ENCODE results near the gene CD6. TPM values are rescaled to one million over a fixed set of nuclear protein-coding genes. Genes with fewer than 3 reads are reported as not detected.

CD6 gene
- polyA plus RNA-seq, 2 of the 4 experiments (the other 2 are of a cell fraction), result 0.06 TPM

DNA sequence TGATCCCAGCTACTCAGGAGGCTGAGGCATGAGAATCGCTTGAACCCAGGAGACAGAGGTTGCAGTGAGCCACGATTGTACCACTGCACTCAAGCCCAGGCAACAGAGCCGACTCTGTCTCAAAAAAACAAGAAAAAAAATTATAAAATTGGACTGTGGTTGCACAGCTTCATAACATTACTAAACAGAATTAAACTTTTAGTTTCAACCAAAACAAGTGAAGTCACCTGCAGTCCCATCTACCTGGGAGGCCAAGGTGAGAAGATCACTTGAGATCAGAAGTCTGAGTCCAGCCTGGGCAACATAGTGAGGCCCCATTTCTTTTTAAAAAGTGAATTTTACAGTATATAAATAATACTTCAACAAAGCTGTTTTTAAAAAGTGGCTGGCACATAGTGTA is 83.0 kb downstream of the CD6 start:
- 48% methylated on average over 3 of the region's 3 CpGs for WGBS (ENCODE audit: missing lambda C conversion rate)
- ChIA-PET CTCF (interaction anchor here (0.7 to 1.1 kb wide), 2 partner anchors 10 to 76 kb away, joined by 3 read pairs; no protein-coding TSS in a partner anchor), POLR2A (no interaction called here)
- ATAC-seq (no peak), DNase-seq (ENCODE audit: low read depth in 1 of 2, low spot score in 1 of 2) (no peak), FAIRE-seq (no peak)
- Histone ChIP-seq H3K9me3 (no peaks in the 10 kb centered on the region; the same call in 2 of the 3 replicates), H3K27ac (no peak overlapping the region), H3K4me1 (no peaks in the 10 kb centered on the region), H3K4me2 (no peak overlapping the region), H3K4me3 (no peak overlapping the region)
- no peak for TF ChIP-seq ESRRA (IDR thresholded peaks at IDR 0.05; ENCODE audit: borderline replicate concordance, low read length)
- no peak for TF ChIP-seq SMC3 (IDR thresholded peaks at IDR 0.05)
- TF ChIP-seq CBX2 (IDR thresholded peaks at IDR 0.05; ENCODE audit: borderline replicate concordance, low read depth), result no peak
- no peak for TF ChIP-seq ZNF302 (CRISPR knock-in tag; IDR thresholded peaks at IDR 0.05)
- no peak for TF ChIP-seq RARB (CRISPR knock-in tag; IDR thresholded peaks at IDR 0.05)
- no peak for TF ChIP-seq HEYL (CRISPR knock-in tag; IDR thresholded peaks at IDR 0.05)
- TF ChIP-seq CHD4 (IDR thresholded peaks at IDR 0.05; ENCODE audit: borderline replicate concordance), result no peak
- TF ChIP-seq EHMT2 (IDR thresholded peaks at IDR 0.05; ENCODE audit: low read depth), result no peak
- no peak for TF ChIP-seq MYC (IDR thresholded peaks at IDR 0.05; ENCODE audit: borderline replicate concordance, low read length)
- TF ChIP-seq, protein P1, sequence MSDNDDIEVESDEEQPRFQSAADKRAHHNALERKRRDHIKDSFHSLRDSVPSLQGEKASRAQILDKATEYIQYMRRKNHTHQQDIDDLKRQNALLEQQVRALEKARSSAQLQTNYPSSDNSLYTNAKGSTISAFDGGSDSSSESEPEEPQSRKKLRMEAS (IDR thresholded peaks at IDR 0.05), result no peak
- TF ChIP-seq KDM1A (IDR thresholded peaks at IDR 0.05; ENCODE audit: low read depth), result no peak

DNA sequence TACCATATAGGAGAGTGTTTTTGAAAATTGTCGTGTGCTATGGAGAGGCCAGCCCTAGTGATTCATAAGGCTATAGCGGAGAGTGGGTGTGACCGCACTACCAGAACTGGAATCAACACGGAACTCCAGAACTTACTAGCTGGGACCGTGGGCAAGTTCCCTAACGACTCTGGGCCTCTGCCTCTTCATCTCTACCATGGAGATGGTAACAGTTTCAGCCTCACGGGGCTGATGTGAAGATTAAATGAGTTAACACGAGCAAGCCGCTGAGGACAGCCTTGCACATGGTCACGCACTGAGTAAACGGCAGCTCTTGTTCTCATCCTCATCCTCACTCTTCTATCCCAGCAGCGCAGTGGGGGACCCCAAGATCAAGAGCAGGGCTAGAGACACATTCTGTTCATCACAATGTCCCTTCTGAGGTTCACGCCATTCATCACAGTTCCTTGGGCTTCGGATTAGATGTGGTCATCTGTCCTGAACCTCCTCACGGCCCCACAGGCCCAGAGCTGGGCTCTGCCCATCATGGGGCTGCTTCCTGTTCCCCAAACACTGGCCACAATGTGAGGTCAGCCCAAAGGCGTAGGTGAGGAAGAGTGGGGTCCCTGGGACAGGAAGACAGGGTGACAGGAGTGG is 83.6 kb downstream of the CD6 start:
- H3K27ac ChIP-seq, result no peak overlapping the region
- FAIRE-seq, result no peak
- no peaks in the 10 kb centered on the region; the same call in 2 of the 3 replicates for H3K9me3 ChIP-seq
- no peak for ATAC-seq
- WGBS (ENCODE audit: missing lambda C conversion rate), result 73% methylated on average over 16 of the region's 16 CpGs
- H3K4me3 ChIP-seq, result no peak overlapping the region
- ChIA-PET CTCF (interaction anchor here (0.7 to 1.1 kb wide), 2 partner anchors 10 to 76 kb away, joined by 3 read pairs; no protein-coding TSS in a partner anchor), POLR2A (no interaction called here)
- no peaks in the 10 kb centered on the region for H3K4me1 ChIP-seq
- no peak overlapping the region for H3K4me2 ChIP-seq
- no peak for DNase-seq (ENCODE audit: low read depth in 1 of 2, low spot score in 1 of 2)
- TF ChIP-seq, protein P2, sequence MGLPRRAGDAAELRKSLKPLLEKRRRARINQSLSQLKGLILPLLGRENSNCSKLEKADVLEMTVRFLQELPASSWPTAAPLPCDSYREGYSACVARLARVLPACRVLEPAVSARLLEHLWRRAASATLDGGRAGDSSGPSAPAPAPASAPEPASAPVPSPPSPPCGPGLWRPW (IDR thresholded peaks at IDR 0.05), result no peak
- no peak for TF ChIP-seq RNF2 (IDR thresholded peaks at IDR 0.05; ENCODE audit: borderline replicate concordance, low read depth)
- TF ChIP-seq GATA3 (IDR thresholded peaks at IDR 0.05; ENCODE audit: borderline replicate concordance), result no peak
- TF ChIP-seq, protein P3, sequence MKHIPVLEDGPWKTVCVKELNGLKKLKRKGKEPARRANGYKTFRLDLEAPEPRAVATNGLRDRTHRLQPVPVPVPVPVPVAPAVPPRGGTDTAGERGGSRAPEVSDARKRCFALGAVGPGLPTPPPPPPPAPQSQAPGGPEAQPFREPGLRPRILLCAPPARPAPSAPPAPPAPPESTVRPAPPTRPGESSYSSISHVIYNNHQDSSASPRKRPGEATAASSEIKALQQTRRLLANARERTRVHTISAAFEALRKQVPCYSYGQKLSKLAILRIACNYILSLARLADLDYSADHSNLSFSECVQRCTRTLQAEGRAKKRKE (CRISPR knock-in tag; IDR thresholded peaks at IDR 0.05; ENCODE audit: low read depth), result no peak
- TF ChIP-seq CBX8 (IDR thresholded peaks at IDR 0.05), result no peak
- TF ChIP-seq FOXS1 (CRISPR knock-in tag; IDR thresholded peaks at IDR 0.05), result no peak
- no peak for TF ChIP-seq FOSB (CRISPR knock-in tag; IDR thresholded peaks at IDR 0.05)
- no peak for TF ChIP-seq FOSL2 (IDR thresholded peaks at IDR 0.05)
- TF ChIP-seq FOSL2 (CRISPR knock-in tag; IDR thresholded peaks at IDR 0.05), result no peak
- TF ChIP-seq, protein P4, sequence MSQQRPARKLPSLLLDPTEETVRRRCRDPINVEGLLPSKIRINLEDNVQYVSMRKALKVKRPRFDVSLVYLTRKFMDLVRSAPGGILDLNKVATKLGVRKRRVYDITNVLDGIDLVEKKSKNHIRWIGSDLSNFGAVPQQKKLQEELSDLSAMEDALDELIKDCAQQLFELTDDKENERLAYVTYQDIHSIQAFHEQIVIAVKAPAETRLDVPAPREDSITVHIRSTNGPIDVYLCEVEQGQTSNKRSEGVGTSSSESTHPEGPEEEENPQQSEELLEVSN (IDR thresholded peaks at IDR 0.05; ENCODE audit: borderline replicate concordance, low read depth), result no peak
- TF ChIP-seq, protein P5, sequence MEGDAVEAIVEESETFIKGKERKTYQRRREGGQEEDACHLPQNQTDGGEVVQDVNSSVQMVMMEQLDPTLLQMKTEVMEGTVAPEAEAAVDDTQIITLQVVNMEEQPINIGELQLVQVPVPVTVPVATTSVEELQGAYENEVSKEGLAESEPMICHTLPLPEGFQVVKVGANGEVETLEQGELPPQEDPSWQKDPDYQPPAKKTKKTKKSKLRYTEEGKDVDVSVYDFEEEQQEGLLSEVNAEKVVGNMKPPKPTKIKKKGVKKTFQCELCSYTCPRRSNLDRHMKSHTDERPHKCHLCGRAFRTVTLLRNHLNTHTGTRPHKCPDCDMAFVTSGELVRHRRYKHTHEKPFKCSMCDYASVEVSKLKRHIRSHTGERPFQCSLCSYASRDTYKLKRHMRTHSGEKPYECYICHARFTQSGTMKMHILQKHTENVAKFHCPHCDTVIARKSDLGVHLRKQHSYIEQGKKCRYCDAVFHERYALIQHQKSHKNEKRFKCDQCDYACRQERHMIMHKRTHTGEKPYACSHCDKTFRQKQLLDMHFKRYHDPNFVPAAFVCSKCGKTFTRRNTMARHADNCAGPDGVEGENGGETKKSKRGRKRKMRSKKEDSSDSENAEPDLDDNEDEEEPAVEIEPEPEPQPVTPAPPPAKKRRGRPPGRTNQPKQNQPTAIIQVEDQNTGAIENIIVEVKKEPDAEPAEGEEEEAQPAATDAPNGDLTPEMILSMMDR (IDR thresholded peaks at IDR 0.05), result no peak
- no peak for TF ChIP-seq HOXB13 (CRISPR knock-in tag; IDR thresholded peaks at IDR 0.05; ENCODE audit: low read depth)
- TF ChIP-seq POLR2AphosphoS2 (conservative IDR thresholded peaks at IDR 0.05; ENCODE audit: low read length), result no peak
- TF ChIP-seq EHMT2 (IDR thresholded peaks at IDR 0.05; ENCODE audit: low read depth), result no peak
- no peak for TF ChIP-seq TP53 (CRISPR knock-in tag; IDR thresholded peaks at IDR 0.05)
- TF ChIP-seq, protein P6, sequence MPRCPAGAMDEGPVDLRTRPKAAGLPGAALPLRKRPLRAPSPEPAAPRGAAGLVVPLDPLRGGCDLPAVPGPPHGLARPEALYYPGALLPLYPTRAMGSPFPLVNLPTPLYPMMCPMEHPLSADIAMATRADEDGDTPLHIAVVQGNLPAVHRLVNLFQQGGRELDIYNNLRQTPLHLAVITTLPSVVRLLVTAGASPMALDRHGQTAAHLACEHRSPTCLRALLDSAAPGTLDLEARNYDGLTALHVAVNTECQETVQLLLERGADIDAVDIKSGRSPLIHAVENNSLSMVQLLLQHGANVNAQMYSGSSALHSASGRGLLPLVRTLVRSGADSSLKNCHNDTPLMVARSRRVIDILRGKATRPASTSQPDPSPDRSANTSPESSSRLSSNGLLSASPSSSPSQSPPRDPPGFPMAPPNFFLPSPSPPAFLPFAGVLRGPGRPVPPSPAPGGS (IDR thresholded peaks at IDR 0.05), result no peak
- TF ChIP-seq CBX2 (IDR thresholded peaks at IDR 0.05; ENCODE audit: borderline replicate concordance, low read depth), result no peak
- TF ChIP-seq EHF (CRISPR knock-in tag; IDR thresholded peaks at IDR 0.05), result no peak
- TF ChIP-seq HOXB5 (CRISPR knock-in tag; IDR thresholded peaks at IDR 0.05), result no peak
- no peak for TF ChIP-seq ZFP36 (IDR thresholded peaks at IDR 0.05; ENCODE audit: borderline replicate concordance, partially characterized antibody)
- TF ChIP-seq, protein P7, sequence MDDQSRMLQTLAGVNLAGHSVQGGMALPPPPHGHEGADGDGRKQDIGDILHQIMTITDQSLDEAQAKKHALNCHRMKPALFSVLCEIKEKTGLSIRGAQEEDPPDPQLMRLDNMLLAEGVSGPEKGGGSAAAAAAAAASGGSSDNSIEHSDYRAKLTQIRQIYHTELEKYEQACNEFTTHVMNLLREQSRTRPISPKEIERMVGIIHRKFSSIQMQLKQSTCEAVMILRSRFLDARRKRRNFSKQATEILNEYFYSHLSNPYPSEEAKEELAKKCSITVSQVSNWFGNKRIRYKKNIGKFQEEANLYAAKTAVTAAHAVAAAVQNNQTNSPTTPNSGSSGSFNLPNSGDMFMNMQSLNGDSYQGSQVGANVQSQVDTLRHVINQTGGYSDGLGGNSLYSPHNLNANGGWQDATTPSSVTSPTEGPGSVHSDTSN (IDR thresholded peaks at IDR 0.05), result no peak
